Measurements from ENCODE around the gene KIF26A. TPM values are rescaled to one million over a fixed set of nuclear protein-coding genes. Genes with fewer than 3 reads are reported as not detected.
"Not testable (repeated sequence)": the region's sequence is repeated elsewhere in the genome, so short reads cannot be mapped to it uniquely, and the experiment has no call there.

Gene KIF26A
- polyA plus RNA-seq, 4 donors = 10.6 to 21.4 (median 12.5) TPM

DNA sequence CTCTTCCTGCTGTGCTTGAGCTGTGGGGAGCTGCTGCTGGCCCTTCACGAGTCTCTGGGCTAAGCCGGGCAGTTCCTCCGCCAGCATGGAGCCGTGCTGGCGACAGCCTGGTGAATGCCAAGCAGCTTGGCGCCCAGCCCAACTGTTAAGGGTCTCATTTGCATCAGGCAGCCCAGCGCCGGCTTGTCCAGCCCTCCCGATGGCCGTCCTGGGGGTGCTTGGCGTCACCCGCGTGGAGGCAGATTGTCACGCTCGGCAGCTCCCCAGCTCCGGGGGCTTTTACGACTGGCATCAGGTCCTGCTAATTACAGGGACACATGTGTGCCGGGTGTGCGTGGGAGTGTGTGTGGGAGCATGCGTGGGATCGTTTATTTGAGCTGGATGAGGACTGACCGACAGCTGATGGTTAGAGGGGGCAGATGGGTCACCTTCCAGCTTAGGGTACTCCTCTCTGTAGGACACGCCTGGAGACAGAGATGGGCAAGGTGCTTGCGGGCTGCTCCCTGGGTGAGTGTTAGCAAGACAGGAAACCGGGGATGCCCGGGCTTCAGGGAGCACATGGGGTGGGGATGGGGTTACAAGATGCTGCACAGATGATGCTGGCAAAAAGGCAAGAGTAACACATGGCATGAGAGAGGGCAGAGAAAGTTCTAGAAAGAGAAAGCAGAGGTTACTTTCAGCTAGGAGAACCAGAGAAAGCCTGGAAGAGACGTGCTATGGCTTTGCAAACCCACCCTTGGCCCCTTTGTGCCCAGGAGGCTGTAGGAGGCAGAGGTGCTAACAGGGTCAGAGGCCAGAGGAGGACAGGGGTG lies 64.1 kb downstream of the KIF26A start:
- DNase-seq (ENCODE audit: low read depth in 4 of 4, low spot score in 2 of 4) = no peak

DNA sequence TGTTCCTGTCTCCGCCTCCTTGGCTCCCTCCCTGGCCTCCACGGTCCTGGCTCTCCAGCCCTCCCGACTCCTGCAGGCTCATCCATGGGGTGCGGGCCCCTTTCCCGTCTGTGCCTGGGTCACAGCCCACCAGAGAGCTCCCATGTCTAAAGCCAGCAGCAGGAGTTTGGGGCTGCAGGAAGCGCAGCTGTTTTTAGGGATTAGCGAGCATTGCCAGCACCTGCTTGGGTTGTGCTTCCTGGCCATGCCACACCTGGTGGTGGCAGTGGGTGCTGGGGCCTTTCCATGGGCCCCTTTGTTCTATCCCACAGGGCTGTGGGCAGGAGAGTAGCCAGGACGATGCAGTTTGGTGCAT lies 64.7 kb downstream of the KIF26A start:
- DNase-seq (ENCODE audit: low read depth in 4 of 4, low spot score in 2 of 4) = no peak

GRCh38 chr14:104204660-104205149 lies 66.3 kb downstream of the KIF26A start:
- no peak for DNase-seq (ENCODE audit: low read depth in 4 of 4, low spot score in 2 of 4)

- no peak for DNase-seq (ENCODE audit: low read depth in 4 of 4, low spot score in 2 of 4)
Measured at GRCh38 chr14:104205781-104206180, 67.4 kb downstream of the KIF26A start.

DNA sequence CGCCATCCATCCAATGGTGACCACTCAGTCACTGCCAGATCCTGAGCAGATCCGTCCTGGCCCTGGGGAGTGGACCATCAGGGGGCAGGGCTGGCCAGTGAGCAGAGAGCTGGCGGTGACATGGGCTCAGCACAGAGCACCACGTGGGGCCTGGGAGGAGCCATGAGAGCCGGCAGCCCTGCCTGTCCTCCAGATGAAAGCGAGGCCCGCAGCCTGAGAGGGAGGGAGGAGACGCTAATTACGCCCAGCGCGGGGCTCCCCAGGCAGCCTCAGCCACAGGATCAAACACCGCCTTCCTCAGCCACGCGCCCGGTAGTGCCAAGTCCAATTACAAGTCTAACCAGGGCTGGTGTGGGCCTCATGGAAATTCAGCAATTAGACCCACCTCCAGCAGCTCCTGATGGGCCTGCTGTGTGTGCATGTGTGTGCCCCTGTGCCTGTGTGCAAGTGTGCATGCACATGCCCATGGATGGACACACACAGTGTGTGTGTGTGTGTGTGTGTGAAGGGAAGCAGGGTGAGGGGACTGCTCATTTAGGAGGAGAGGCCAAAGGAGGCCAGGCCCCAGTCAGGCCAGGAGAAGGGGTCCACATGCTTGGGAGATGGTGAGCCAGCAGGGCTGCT lies 68.0 kb downstream of the KIF26A start:
- DNase-seq (ENCODE audit: low read depth in 4 of 4, low spot score in 2 of 4) = no peak

- DNase-seq (ENCODE audit: low read depth in 4 of 4, low spot score in 2 of 4) = no peak
Measured at GRCh38 chr14:104207142-104208014, 69.0 kb downstream of the KIF26A start.

DNA sequence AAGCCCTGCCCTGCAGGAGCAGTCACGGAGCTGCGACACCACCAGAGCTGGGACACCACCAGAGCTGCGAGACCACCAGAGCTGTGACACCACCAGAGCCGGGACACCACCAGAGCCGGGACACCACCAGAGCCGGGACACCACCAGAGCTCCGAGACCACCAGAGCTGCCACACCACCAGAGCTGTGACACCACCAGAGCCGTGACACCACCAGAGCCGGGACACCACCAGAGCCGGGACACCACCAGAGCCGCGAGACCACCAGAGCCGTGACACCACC lies 69.6 kb downstream of the KIF26A start:
- not testable (repeated sequence) for DNase-seq (ENCODE audit: low read depth in 4 of 4, low spot score in 2 of 4)

- not testable (repeated sequence) for DNase-seq (ENCODE audit: low read depth in 4 of 4, low spot score in 2 of 4)
Measured at GRCh38 chr14:104208331-104208730, 69.9 kb downstream of the KIF26A start.

- not testable (repeated sequence) for DNase-seq (ENCODE audit: low read depth in 4 of 4, low spot score in 2 of 4)
Measured at GRCh38 chr14:104209071-104209470, 70.7 kb downstream of the KIF26A start.

DNA sequence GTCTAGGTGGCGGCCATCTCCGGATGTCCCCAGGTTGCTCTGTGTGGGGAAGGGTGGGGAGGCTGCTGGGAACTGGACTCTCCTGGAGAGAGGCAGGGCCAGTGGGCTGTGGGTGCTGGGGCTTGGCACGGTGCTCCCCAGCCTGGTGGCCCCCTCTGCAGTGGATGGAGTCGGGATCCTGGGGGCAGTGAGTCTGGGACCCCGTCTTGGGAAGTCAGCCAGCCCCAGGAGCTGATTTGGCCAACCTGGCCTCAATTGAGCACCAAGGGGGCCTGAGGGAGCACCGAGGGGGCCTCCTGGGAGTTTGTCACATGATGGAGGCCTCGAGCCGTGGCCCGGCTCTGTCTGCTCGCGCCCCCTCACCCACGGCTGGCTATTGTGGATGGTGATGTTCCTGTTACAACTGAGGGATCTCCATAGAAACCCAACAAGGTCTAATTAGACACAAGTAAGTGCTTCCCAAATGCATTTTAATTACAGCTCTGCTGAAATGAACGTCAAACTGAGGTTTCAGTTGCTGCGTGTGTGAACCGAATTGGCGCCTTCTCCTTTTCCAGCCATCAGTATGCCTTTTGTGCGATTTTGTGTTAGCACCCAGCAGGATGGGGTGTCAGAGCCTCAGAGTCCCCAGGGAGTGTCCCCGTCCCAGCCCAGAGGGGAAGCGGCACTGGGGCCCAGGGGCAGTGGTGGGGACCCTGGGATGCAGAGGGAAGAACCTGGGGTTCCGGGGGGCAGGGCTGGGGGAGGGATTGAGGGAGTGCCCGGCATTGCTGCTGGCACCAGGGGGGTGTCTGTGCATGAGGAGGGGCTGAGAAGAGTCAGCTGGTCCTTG lies 71.8 kb downstream of the KIF26A start:
- DNase-seq (ENCODE audit: low read depth in 4 of 4, low spot score in 2 of 4) = no peak

DNA sequence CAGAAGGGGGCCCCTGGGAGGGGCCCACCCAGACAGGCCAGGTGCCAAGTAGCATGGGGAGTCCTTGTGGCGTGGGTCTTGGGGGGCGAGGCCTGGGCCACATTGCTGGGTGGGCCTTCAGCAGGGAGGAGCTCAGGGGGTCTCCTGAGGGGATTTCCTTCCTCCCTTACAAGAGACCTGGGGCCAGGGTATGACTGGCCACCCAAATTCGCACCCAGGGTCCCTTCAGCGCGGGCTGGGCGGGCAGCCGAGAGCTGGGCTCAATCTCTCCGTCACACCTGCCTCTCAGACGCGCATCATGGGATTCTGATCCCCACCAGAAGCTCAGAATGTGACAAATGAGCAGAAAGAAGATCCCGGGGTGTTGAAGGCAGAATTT lies 72.4 kb downstream of the KIF26A start:
- DNase-seq (ENCODE audit: low read depth in 4 of 4, low spot score in 2 of 4) = no peak

DNA sequence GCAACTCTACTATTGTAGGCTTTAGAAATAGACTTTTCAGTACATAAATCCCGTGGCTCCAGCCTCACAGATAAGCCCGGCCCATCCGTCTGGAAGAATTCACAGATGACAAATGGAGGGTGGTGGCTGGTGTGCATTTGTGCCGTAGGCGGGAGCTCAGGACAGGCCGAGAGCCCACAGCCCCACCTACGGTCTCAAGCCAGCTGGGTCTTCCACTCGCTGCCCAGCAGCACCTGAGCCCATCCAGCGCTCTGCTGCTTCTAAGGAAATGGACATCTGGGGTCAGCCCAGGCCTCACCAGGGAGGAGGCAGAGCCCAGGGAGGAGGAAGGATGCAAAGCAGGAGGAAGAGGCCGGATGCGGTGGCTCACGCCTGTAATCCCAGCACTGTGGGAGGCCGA lies 72.8 kb downstream of the KIF26A start:
- no peak for DNase-seq (ENCODE audit: low read depth in 4 of 4, low spot score in 2 of 4)

- DNase-seq (ENCODE audit: low read depth in 4 of 4, low spot score in 2 of 4) = no peak
Measured at GRCh38 chr14:104211741-104212140, 73.4 kb downstream of the KIF26A start.

GRCh38 chr14:104212206-104213095 lies 74.1 kb downstream of the KIF26A start:
- DNase-seq (ENCODE audit: low read depth in 4 of 4, low spot score in 2 of 4) = no peak

DNA sequence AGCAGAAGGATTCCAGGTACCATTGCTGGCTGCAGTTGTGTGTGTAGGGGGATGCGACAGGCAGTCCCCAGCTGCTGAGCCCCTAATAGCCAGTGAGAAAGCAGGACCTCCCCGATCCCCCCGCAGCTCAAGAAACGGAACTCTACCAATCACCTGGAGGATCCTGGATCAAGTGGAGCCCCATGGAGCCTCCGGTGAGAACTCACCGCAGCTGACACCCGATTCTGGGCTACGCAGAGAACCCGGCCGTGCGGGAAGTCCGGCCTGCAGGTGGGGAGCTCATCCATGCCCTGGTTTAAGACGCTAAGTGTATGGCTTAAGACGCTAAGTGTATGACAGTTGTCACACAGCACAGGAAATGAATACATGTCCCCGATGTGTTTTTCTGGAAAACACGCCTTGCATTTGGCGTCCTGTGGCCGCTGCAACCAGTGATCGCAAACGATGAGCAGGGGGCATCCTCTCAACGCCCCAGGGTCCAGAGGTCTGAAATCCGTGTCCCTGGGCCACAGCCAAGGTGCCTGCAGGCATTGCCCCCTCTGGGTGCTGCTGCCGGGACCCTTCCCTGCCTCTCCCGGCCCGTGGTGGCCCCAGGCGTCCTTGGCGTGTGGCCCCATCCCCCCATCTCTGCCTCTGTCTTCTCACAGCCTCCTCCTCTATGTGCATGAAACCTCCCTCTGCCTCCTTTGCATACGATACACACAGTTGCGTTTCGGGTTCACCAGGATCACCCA lies 75.1 kb downstream of the KIF26A start:
- DNase-seq (ENCODE audit: low read depth in 4 of 4, low spot score in 2 of 4) = no peak

- no peak for DNase-seq (ENCODE audit: low read depth in 4 of 4, low spot score in 2 of 4)
Measured at GRCh38 chr14:104214431-104215218, 76.2 kb downstream of the KIF26A start.

- DNase-seq (ENCODE audit: low read depth in 4 of 4, low spot score in 2 of 4) = no peak
Measured at GRCh38 chr14:104215706-104216334, 77.4 kb downstream of the KIF26A start.

GRCh38 chr14:104216457-104216856 lies 78.1 kb downstream of the KIF26A start:
- no peak for DNase-seq (ENCODE audit: low read depth in 4 of 4, low spot score in 2 of 4)

Data from left renal cortex interstitium (tissue), 4 donors.